IMR-90 (cell line): Measurements from ENCODE around the gene SLC24A3. TPM values are rescaled to one million over a fixed set of nuclear protein-coding genes. Genes with fewer than 3 reads are reported as not detected.

Experiments
- ATAC-seq: fragments of 200-7000 bp; cut with Tn5 transposase; 2 replicates; pipeline ENCODE4 v1.9.1; 2020; ENCODE audit warnings: low read depth, mild to moderate bottlenecking, moderate library complexity
- BruUV-seq: library from RNA; stranded (reverse); fragments of 400-500 nt; replicated peaks from 2 replicates; lab custom pipeline; 2021; lab: Mats Ljungman, UMichigan
- CTCF ChIA-PET: fragments of 300-600 bp; formaldehyde crosslinking; extraction: SDS; loops from one replicate; lab custom pipeline; 2021; ENCODE audit warnings: antibody characterized with exemption; lab: Yijun Ruan, JAX
- POLR2A ChIA-PET: fragments of 300-600 bp; sonication (Branson Sonifier 250); formaldehyde crosslinking; loops from one replicate; lab custom pipeline; 2022; ENCODE audit warnings: antibody characterized with exemption; ENCODE audit not compliant: unreplicated experiment; lab: Charles Lee
- DNase-seq: peaks from one replicate; pipeline ENCODE4 v3.0.0; 2013
- H2AFZ ChIP-seq: replicated peaks from 2 replicates; pipeline ENCODE3; 2013; ENCODE audit warnings: low read length, mild to moderate bottlenecking; ENCODE audit not compliant: poor library complexity
- H2AK5ac ChIP-seq: 2 replicates; pipeline ENCODE4 v1.6.1; 2013; ENCODE audit warnings: low read depth, low read length, inconsistent platforms
- H2AK9ac ChIP-seq: replicated peaks from 2 replicates; pipeline ENCODE3; 2013; ENCODE audit warnings: mild to moderate bottlenecking, low read depth, low read length, moderate library complexity; ENCODE audit not compliant: poor library complexity
- H2BK120ac ChIP-seq: 2 replicates; pipeline ENCODE4 v1.6.1; 2013; ENCODE audit warnings: low read depth, low read length, inconsistent platforms
- H2BK15ac ChIP-seq: 3 replicates; pipeline ENCODE4 v1.6.1; 2013; ENCODE audit warnings: low read depth, low read length, inconsistent platforms
- H2BK20ac ChIP-seq: 2 replicates; pipeline ENCODE4 v1.6.1; 2013; ENCODE audit warnings: low read depth, mild to moderate bottlenecking, inconsistent platforms, low read length, moderate library complexity
- H2BK5ac ChIP-seq: 2 replicates; pipeline ENCODE4 v1.6.1; 2013; ENCODE audit warnings: mild to moderate bottlenecking, low read depth, low read length, inconsistent platforms; ENCODE audit not compliant: poor library complexity, severe bottlenecking
- H3K14ac ChIP-seq: replicated peaks from 2 replicates; pipeline ENCODE4 v1.6.1; 2013; ENCODE audit warnings: low read depth, low read length, inconsistent platforms
- H3K18ac ChIP-seq: 2 replicates; pipeline ENCODE4 v1.6.1; 2013; ENCODE audit warnings: low read depth, low read length, control low read depth
- H3K23ac ChIP-seq: 2 replicates; pipeline ENCODE4 v1.6.1; 2013; ENCODE audit warnings: low read depth, low read length, inconsistent platforms
- H3K27ac ChIP-seq: 2 replicates; pipeline ENCODE4 v1.5.1; 2013; ENCODE audit warnings: mild to moderate bottlenecking, control low read depth, low read length; ENCODE audit not compliant: insufficient read depth
- H3K27me3 ChIP-seq: 2 replicates; pipeline ENCODE4 v1.6.1; 2013; ENCODE audit warnings: low read length; ENCODE audit not compliant: control insufficient read depth, insufficient read depth
- H3K36me3 ChIP-seq: 2 replicates; pipeline ENCODE4 v1.6.1; 2013; ENCODE audit warnings: low read length, mixed read lengths; ENCODE audit not compliant: control insufficient read depth, insufficient read depth
- H3K4ac ChIP-seq: 2 replicates; pipeline ENCODE4 v1.6.1; 2013; ENCODE audit warnings: low read depth, low read length, inconsistent platforms
- H3K4me1 ChIP-seq: 2 replicates; pipeline ENCODE4 v1.6.1; 2013; ENCODE audit warnings: low read length, mixed read lengths; ENCODE audit not compliant: control insufficient read depth, insufficient read depth
- H3K4me2 ChIP-seq: 2 replicates; pipeline ENCODE4 v1.6.1; 2013; ENCODE audit warnings: low read depth, mild to moderate bottlenecking, control low read depth, low read length, moderate library complexity
- H3K4me3 ChIP-seq: 2 replicates; pipeline ENCODE4 v1.5.1; 2013; ENCODE audit warnings: low read depth, mild to moderate bottlenecking, control low read depth, low read length, moderate library complexity; ENCODE audit not compliant: insufficient read depth
- H3K56ac ChIP-seq: 2 replicates; pipeline ENCODE4 v1.6.1; 2013; ENCODE audit warnings: low read length, inconsistent platforms; ENCODE audit not compliant: insufficient read depth; ENCODE audit errors: extremely low read depth
- H3K79me1 ChIP-seq, 2 experiments: 2 replicates each; pipeline ENCODE4 v1.6.1; 2013; ENCODE audit warnings: low read length in 2 of 2, inconsistent platforms in 1 of 2, low read depth in 1 of 2
- H3K9ac ChIP-seq: 2 replicates; pipeline ENCODE4 v1.6.1; 2013; ENCODE audit warnings: low read depth, low read length, control low read depth
- H3K9me1 ChIP-seq: 2 replicates; pipeline ENCODE4 v1.6.1; 2013; ENCODE audit warnings: low read length, inconsistent platforms; ENCODE audit not compliant: insufficient read depth
- H3K9me3 ChIP-seq: 2 replicates; pipeline ENCODE4 v1.6.1; 2013; ENCODE audit warnings: low read length; ENCODE audit not compliant: control insufficient read depth, insufficient read depth
- H4K20me1 ChIP-seq: 2 replicates; pipeline ENCODE4 v1.6.1; 2013; ENCODE audit warnings: low read length, inconsistent platforms; ENCODE audit not compliant: insufficient read depth
- H4K5ac ChIP-seq: 2 replicates; pipeline ENCODE4 v1.6.1; 2013; ENCODE audit warnings: mild to moderate bottlenecking, low read depth, low read length, control low read depth
- H4K8ac ChIP-seq, 2 experiments: 2 replicates each; pipeline ENCODE4 v1.6.1; 2013; ENCODE audit warnings: low read depth in 2 of 2, low read length in 2 of 2, control low read depth in 1 of 2, inconsistent platforms in 1 of 2
- H4K91ac ChIP-seq: 2 replicates; pipeline ENCODE4 v1.6.1; 2013; ENCODE audit warnings: low read depth, low read length, inconsistent platforms; ENCODE audit not compliant: insufficient read depth
- CTCF ChIP-seq: conservative IDR thresholded peaks from 2 replicates; pipeline ENCODE4 v1.5.1; 2012; ENCODE audit warnings: mild to moderate bottlenecking, low read depth, low read length, improper control_type of control experiment
- NFE2L2 ChIP-seq: fragments of 150-350 bp; IDR thresholded peaks from 2 replicates; pipeline ENCODE4 v1.6.1; 2016; ENCODE audit warnings: low read depth, mild to moderate bottlenecking, low read length
- POLR2A ChIP-seq: IDR thresholded peaks from 2 replicates; pipeline ENCODE4 v1.6.1; 2012; ENCODE audit warnings: mild to moderate bottlenecking, low read depth, low read length
- RAD21 ChIP-seq: IDR thresholded peaks from 2 replicates; pipeline ENCODE4 v1.6.1; 2012; ENCODE audit warnings: low read length, improper control_type of control experiment
- WGBS, 2 experiments: methylation state at CpG; one replicate each; pipeline versions ENCODE4 v1.1.5 to v1.1.7; 2013; ENCODE audit warnings: missing lambda C conversion rate in 2 of 2; ENCODE audit not compliant: insufficient read length in 1 of 2; ENCODE audit errors: extremely low coverage in 2 of 2; 5-methylcytosine and 5-hydroxymethylcytosine counted together
- dilution Hi-C: fragments of 300-500 bp; cut with HindIII; formaldehyde crosslinking; loops from one replicate; pipeline ENCODE4 v1.14.3; 2018; ENCODE audit warnings: low sequenced_read_pairs; ENCODE audit not compliant: unreplicated experiment
- in situ Hi-C: fragments of 300-500 bp; cut with MboI; formaldehyde crosslinking; loops from 3 replicates; pipeline ENCODE4 v1.14.3; 2019; ENCODE audit warnings: low sequenced_read_pairs, inconsistent platforms, mixed read lengths
- intact Hi-C: fragments of 100-400 bp; cut with micrococcal nuclease; formaldehyde crosslinking; loops from 2 replicates; pipeline ENCODE4 v1.10.0; 2022
- polyA plus RNA-seq, 3 experiments: library from polyadenylated mRNA; depleted of rRNA; stranded (reverse); fragments of >200 nt; gene quantifications; 2 replicates each; pipeline ENCODE4 v1.2.3, GENCODE V29; 2012; ENCODE audit warnings: low replicate concordance in 1 of 3
- total RNA-seq: library from RNA; depleted of rRNA; stranded (reverse); fragments of >200 nt; gene quantifications from 2 replicates; pipeline ENCODE4 v1.2.3, GENCODE V29; 2012

The SLC24A3 gene
- total and polyA plus RNA-seq, 2 of the 4 experiments (the other 2 are of a cell fraction), result not detected

DNA sequence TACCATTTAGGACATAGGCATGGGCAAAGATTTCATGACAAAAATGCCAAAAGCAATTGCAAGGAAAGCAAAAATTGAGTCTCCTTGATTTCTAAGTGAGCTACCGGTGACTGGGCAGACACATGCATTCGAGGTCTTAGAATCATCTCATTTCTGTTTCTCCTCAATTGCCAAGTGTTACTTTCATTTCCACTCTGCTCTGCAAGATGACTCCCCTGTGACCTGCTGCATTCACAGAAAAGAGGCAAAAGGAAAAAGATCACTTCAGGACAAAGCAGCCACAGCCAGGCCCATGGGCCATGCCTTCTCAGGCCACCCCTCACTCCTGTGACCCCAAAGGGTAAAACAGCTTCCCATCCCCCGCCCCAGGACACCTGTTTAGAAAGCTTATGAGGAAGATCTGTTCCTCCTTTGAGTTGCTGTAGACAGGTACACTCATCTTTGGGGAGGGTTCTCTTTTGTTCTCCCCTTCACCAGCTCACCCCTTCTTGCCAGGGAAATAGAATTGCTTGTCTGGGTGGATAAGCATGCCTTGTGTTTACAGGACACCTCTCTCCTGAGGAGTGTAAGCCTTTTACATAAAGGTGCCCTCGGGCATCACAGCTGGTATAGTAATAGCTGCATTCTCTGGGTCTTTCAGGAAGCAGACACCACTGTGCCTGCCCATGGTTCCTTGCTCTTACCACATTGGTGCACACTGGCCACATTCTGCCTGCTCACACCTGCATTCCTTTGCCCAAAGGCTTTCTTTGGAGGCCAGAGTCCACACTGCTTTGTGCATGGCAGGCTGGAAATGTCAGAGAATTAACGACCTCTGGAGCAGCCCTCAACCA, 105.0 kb downstream of the SLC24A3 start:
- ChIA-PET POLR2A (no interaction called here), CTCF (no interaction called here)
- intact Hi-C loops, result no loop called here
- WGBS, 2 experiments, result no CpG with 5 or more reads among the region's 5 CpGs
- H3K36me3 ChIP-seq, result no peaks in the 10 kb centered on the region
- TF ChIP-seq NFE2L2 (no peak), CTCF (no peak), POLR2A (no peak), RAD21 (no peak)
- no peak overlapping the region for H3K9ac ChIP-seq
- no peak overlapping the region for H3K4ac ChIP-seq
- H2BK5ac ChIP-seq, result no peak overlapping the region
- H3K4me3 ChIP-seq, result no peak overlapping the region
- no peak overlapping the region for H4K91ac ChIP-seq
- no peaks in the 10 kb centered on the region for H3K27me3 ChIP-seq
- no peak overlapping the region for H2AK5ac ChIP-seq
- no peaks in the 10 kb centered on the region for H3K4me1 ChIP-seq
- H2AK9ac ChIP-seq, result no peak overlapping the region
- no peak overlapping the region for H4K8ac ChIP-seq
- ATAC-seq, result no peak
- in situ Hi-C loops, result no loop called here
- no peak for DNase-seq
- H4K20me1 ChIP-seq, result no peaks in the 10 kb centered on the region
- H3K9me1 ChIP-seq, result no peaks in the 10 kb centered on the region
- no peak overlapping the region for H3K14ac ChIP-seq
- H2AFZ ChIP-seq, result no peak overlapping the region
- H3K4me2 ChIP-seq, result no peak overlapping the region
- H3K27ac ChIP-seq, result no peak overlapping the region
- no TSS peak for BruUV-seq
- H2BK15ac ChIP-seq, result no peak overlapping the region
- H3K23ac ChIP-seq, result no peak overlapping the region
- dilution Hi-C loops, result no loop called here
- no peak overlapping the region for H4K5ac ChIP-seq
- no peak overlapping the region for H3K18ac ChIP-seq
- H3K9me3 ChIP-seq, result no peaks in the 10 kb centered on the region; the same call in 1 of the 2 replicates
- no peak overlapping the region for H2BK120ac ChIP-seq
- H3K56ac ChIP-seq, result no peak overlapping the region
- H3K79me1 ChIP-seq, result no peaks in the 10 kb centered on the region
- H2BK20ac ChIP-seq, result no peak overlapping the region
